Nephron (organoid): Measurements from ENCODE around the gene TRIM41.

ENCODE experiments used
- H3K27ac Mint-ChIP-seq, 3 experiments: 2 replicates each; pipeline ENCODE4 v1.8.0; 2020; ENCODE audit warnings: mixed read lengths in 3 of 3, mild to moderate bottlenecking in 2 of 3, moderate library complexity in 1 of 3
- H3K27me3 Mint-ChIP-seq: 2 replicates; pipeline ENCODE4 v1.8.0; 2021; ENCODE audit warnings: low read depth, mild to moderate bottlenecking, moderate library complexity, mixed read lengths
- H3K36me3 Mint-ChIP-seq: 2 replicates; pipeline ENCODE4 v1.8.0; 2020; ENCODE audit warnings: low read depth, mixed read lengths
- H3K4me1 Mint-ChIP-seq: 2 replicates; pipeline ENCODE4 v1.8.0; 2020; ENCODE audit warnings: mixed read lengths
- H3K4me3 Mint-ChIP-seq, 3 experiments: 2 replicates each; pipeline ENCODE4 v1.8.0; 2020; ENCODE audit warnings: mild to moderate bottlenecking in 3 of 3, mixed read lengths in 3 of 3, moderate library complexity in 2 of 3
- H3K9me3 Mint-ChIP-seq: 2 replicates; pipeline ENCODE4 v1.8.0; 2020; ENCODE audit warnings: mixed read lengths
- TF ChIP-seq, protein P1 (sequence below), 3 experiments: fragments of 200-600 bp; sonication (generic); IDR thresholded peaks; one replicate each; pipeline ENCODE4 v1.5.0; 2021; ENCODE audit warnings: antibody characterized with exemption in 3 of 3; ENCODE audit not compliant: unreplicated experiment in 3 of 3

The TRIM41 gene

DNA sequence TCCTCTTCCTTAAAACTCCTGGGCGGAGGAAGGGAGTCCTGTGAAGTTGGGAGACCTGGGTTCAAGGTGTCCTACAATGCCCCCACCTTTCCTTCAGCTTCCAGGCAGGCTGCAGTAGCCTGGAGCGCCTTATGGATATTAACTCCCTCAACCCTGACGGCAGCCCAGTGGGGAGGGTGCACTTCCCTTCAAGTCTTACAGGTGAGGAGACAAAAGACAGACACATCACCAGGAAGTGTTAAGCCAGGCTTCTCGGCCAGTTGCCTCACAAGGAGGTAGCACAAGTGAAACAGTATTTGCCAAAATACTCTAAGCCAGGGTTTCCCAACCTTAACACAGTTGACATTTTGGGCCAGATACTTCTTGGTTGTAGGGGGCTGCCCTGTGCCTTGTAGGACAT is 22.3 kb upstream of the TRIM41 start:
- Mint-ChIP-seq H3K27me3 (peaks cover 65% of the 10 kb centered on the region), H3K9me3 (no peaks in the 10 kb centered on the region), H3K4me1 (peaks cover 4% of the 10 kb centered on the region), H3K36me3 (no peaks in the 10 kb centered on the region), H3K27ac (no peak overlapping the region), H3K4me3 (no peak overlapping the region)
- TF ChIP-seq, protein P1, sequence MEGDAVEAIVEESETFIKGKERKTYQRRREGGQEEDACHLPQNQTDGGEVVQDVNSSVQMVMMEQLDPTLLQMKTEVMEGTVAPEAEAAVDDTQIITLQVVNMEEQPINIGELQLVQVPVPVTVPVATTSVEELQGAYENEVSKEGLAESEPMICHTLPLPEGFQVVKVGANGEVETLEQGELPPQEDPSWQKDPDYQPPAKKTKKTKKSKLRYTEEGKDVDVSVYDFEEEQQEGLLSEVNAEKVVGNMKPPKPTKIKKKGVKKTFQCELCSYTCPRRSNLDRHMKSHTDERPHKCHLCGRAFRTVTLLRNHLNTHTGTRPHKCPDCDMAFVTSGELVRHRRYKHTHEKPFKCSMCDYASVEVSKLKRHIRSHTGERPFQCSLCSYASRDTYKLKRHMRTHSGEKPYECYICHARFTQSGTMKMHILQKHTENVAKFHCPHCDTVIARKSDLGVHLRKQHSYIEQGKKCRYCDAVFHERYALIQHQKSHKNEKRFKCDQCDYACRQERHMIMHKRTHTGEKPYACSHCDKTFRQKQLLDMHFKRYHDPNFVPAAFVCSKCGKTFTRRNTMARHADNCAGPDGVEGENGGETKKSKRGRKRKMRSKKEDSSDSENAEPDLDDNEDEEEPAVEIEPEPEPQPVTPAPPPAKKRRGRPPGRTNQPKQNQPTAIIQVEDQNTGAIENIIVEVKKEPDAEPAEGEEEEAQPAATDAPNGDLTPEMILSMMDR (IDR thresholded peaks at IDR 0.05; ENCODE audit: unreplicated experiment in 3 of 3): no peak

DNA sequence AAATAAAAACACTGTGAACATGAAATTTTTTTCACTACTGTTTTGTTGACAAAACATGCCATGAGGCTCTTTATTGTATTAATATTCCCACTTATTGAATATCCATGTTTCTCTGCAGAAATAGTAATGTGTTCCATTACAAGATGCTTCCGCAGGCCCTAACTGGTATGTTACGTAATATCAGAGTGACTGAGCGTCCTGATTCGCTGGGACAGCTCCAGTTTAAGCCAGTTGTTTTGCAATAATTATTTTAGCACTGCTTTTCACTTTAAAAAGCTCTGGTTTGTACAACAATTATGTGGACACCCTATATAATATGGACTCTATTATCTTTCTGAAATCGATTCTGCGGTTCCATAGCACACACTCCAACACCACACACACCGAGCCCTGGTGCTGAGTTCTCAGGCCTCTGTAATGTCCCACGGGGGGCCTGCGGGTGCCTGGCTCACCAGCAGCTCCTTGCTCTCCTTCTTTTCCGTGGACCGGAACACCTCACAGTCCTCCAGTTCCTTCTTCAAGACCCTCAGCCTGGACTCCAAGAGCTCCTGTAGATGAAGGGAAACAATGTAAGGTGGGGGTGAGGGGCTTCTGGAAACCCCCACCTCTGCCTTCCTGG is 19.9 kb upstream of the TRIM41 start:
- Mint-ChIP-seq H3K27me3 (peaks cover 78% of the 10 kb centered on the region), H3K4me1 (peaks cover 19% of the 10 kb centered on the region), H3K27ac (no peak overlapping the region), H3K4me3 (peak overlapping the region; percentile 86 to 88 (median 87)), H3K9me3 (no peaks in the 10 kb centered on the region), H3K36me3 (no peaks in the 10 kb centered on the region)
- TF ChIP-seq, protein P1 (IDR thresholded peaks at IDR 0.05; ENCODE audit: unreplicated experiment in 3 of 3): no peak

DNA sequence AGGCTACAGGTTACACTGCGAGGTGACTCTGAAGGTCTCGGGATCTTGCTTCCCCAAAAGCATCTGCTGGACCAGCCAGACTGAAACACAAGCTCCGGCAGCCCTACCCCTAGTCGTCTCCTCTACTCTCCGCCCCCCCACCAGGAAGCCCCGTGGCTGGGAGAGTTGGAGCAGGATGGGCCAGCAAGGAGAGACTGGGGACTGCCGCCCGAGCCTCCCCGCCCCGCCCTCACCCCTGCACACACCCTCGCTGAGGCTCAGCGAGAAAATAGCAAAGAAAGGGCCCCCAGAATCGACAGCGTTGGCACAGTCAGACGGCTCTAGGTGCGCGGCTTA is 19.3 kb upstream of the TRIM41 start:
- H3K27ac Mint-ChIP-seq: no peak overlapping the region
- TF ChIP-seq, protein P1 (IDR thresholded peaks at IDR 0.05; ENCODE audit: unreplicated experiment in 3 of 3): no peak
- H3K36me3 Mint-ChIP-seq: no peaks in the 10 kb centered on the region
- H3K27me3 Mint-ChIP-seq: peaks cover 73% of the 10 kb centered on the region
- peaks cover 19% of the 10 kb centered on the region for H3K4me1 Mint-ChIP-seq
- H3K4me3 Mint-ChIP-seq: peak overlapping the region; percentile 86 to 88 (median 87)
- no peaks in the 10 kb centered on the region for H3K9me3 Mint-ChIP-seq

DNA sequence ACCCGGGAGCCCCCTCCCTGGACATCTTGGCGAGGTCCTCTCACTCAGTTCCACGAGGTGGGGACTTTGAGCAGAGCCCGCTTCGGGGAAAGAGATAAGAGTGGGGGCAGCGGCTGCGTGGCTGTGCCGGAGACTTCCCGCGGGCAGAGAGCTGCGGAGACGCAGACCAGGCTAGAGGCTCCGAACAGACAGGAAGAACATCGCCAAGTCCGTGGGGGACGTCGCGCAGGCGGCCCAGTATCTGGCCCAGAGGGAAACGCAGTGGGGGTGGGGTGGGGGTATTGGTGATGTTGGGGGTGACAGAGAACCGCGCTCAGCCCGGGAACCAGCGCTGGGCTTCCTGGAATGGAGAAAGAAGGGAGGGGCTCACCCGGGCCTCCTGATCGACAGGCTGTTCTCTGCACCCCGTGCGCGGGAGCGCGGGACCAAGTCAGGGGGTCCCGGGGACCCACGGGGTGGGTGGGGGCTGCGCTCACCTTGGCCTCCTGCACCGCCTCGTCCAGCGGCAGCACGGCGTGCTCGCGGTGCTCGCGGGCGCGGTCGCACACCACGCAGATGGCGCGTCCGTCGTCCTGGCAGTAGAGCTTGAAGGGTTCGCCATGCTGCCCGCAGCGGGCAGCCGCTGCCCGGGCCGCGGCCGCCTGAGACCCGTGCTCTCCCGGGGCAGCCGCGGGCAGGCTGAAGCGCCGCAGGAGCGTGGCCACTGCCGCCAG is 18.8 kb upstream of the TRIM41 start:
- Mint-ChIP-seq H3K4me1 (peaks cover 19% of the 10 kb centered on the region), H3K9me3 (no peaks in the 10 kb centered on the region), H3K27me3 (peaks cover 71% of the 10 kb centered on the region), H3K36me3 (no peaks in the 10 kb centered on the region), H3K27ac (no peak overlapping the region), H3K4me3 (peak overlapping the region; percentile 86 to 88 (median 87))
- TF ChIP-seq, protein P1 (IDR thresholded peaks at IDR 0.05; ENCODE audit: unreplicated experiment in 3 of 3): no peak

GRCh38 chr5:181204826-181205760 is 18.0 kb upstream of the TRIM41 start, which contains the start of gene TRIM7:
TSS of gene TRIM7 (minus strand) at chr5:181205196. CDS start at chr5:181205110, 86 bp downstream.
- Mint-ChIP-seq H3K9me3 (no peaks in the 10 kb centered on the region), H3K27ac (peak within 1 kb of the TSS in 2 of 3 experiments; percentile 5 to 39)

More at GRCh38 chr5:181204826-181205760, 18.0 kb upstream of the TRIM41 start, which contains the start of gene TRIM7:
- Mint-ChIP-seq H3K4me3 (peak within 1 kb of the TSS; percentile 87 to 89 (median 88)), H3K4me1 (peaks cover 19% of the 10 kb centered on the region), H3K27me3 (peaks cover 65% of the 10 kb centered on the region), H3K36me3 (no peaks in the 10 kb centered on the region)
- TF ChIP-seq, protein P1 (IDR thresholded peaks at IDR 0.05; ENCODE audit: unreplicated experiment in 3 of 3): no peak
